Sigmoid colon (tissue), 3 donors: ENCODE results near the gene TRIM44.

Source experiments
- CTCF ChIP-seq, 4 experiments: fragments of 450-650 bp in 3 of 4; fragments of 200-600 bp in 1 of 4; IDR thresholded peaks; one replicate each; pipeline ENCODE4 v1.5.1; 2016 to 2019; ENCODE audit warnings: antibody characterized with exemption in 4 of 4, mild to moderate bottlenecking in 3 of 4, moderate library complexity in 2 of 4
- POLR2A ChIP-seq, 2 donors: fragments of 450-650 bp; IDR thresholded peaks; one replicate each; pipeline ENCODE4 v1.6.1; 2016; ENCODE audit warnings: antibody characterized with exemption in 2 of 2, mild to moderate bottlenecking in 2 of 2, moderate library complexity in 2 of 2

- TF ChIP-seq POLR2A (IDR thresholded peaks at IDR 0.05) = no peak
- TF ChIP-seq CTCF (IDR thresholded peaks at IDR 0.05) = no peak
These were observed 130.2 kb downstream of the TRIM44 start for GRCh38 chr11:35792846-35793192.
